Neural cell (in vitro differentiated cells): ENCODE results near the gene TNFSF11. TPM values are rescaled to one million over a fixed set of nuclear protein-coding genes. Genes with fewer than 3 reads are reported as not detected.

Experiments
- H2AFZ ChIP-seq: fragments of 200-600, 300-800 bp; sonication (generic), shearing (Covaris generic); 2 replicates; pipeline ENCODE4 v1.6.0; 2014; ENCODE audit warnings: low read depth, mild to moderate bottlenecking, antibody characterized with exemption, low read length, moderate library complexity
- H3F3A ChIP-seq: fragments of 200-600 bp; shearing (Covaris generic); 2 replicates; pipeline ENCODE4 v1.6.1; 2016; ENCODE audit warnings: mild to moderate bottlenecking, moderate library complexity, mixed read lengths, antibody characterized with exemption, low read length; ENCODE audit not compliant: insufficient read depth, poor library complexity, severe bottlenecking
- H3K27ac ChIP-seq: fragments of 200-600, 300-800 bp; sonication (generic), shearing (Covaris generic); 2 replicates; pipeline ENCODE4 v1.5.1; 2014; ENCODE audit warnings: mild to moderate bottlenecking, low read length, moderate library complexity
- H3K27me3 ChIP-seq: fragments of 300-800, 200-600 bp; sonication (generic), shearing (Covaris generic); 2 replicates; pipeline ENCODE4 v1.6.0; 2014; ENCODE audit warnings: mild to moderate bottlenecking, low read depth, low read length, moderate library complexity; ENCODE audit not compliant: insufficient read depth
- H3K36me3 ChIP-seq: fragments of 300-800, 200-600 bp; sonication (generic), shearing (Covaris generic); 2 replicates; pipeline ENCODE4 v1.5.1; 2014; ENCODE audit warnings: mild to moderate bottlenecking, antibody characterized with exemption, low read length, moderate library complexity; ENCODE audit not compliant: insufficient read depth
- H3K4me2 ChIP-seq: fragments of 300-800, 200-600 bp; sonication (generic), shearing (Covaris generic); 2 replicates; pipeline ENCODE4 v1.6.0; 2014; ENCODE audit warnings: mild to moderate bottlenecking, low read length
- H3K4me3 ChIP-seq: fragments of 300-800, 200-600 bp; sonication (generic), shearing (Covaris generic); 2 replicates; pipeline ENCODE4 v1.5.1; 2014; ENCODE audit warnings: mild to moderate bottlenecking, low read length, moderate library complexity
- H3K79me2 ChIP-seq: fragments of 200-600 bp; shearing (Covaris generic); replicated peaks from 2 replicates; pipeline ENCODE4 v1.6.0; 2014; ENCODE audit warnings: mild to moderate bottlenecking, low read length, moderate library complexity; ENCODE audit not compliant: insufficient read depth
- H3K9ac ChIP-seq: fragments of 300-800, 200-600 bp; sonication (generic), shearing (Covaris generic); 2 replicates; pipeline ENCODE4 v1.6.1; 2016; ENCODE audit warnings: mild to moderate bottlenecking, low read length, mixed read lengths
- H3K9me2 ChIP-seq: fragments of 200-600 bp; shearing (Covaris generic); 2 replicates; pipeline ENCODE4 v1.6.1; 2016; ENCODE audit warnings: mild to moderate bottlenecking, low read length, mixed read lengths; ENCODE audit not compliant: insufficient read depth
- H3K9me3 ChIP-seq: fragments of 200-600, 300-800 bp; sonication (generic), shearing (Covaris generic); 2 replicates; pipeline ENCODE4 v1.6.1; 2016; ENCODE audit warnings: mild to moderate bottlenecking, mixed run types, low read length, moderate library complexity, mixed read lengths
- H4K20me1 ChIP-seq: fragments of 200-600 bp; shearing (Covaris generic); 2 replicates; pipeline ENCODE4 v1.6.1; 2016; ENCODE audit warnings: mild to moderate bottlenecking, mixed run types; ENCODE audit not compliant: insufficient read depth
- CTCF ChIP-seq: fragments of 450-650 bp; IDR thresholded peaks from 2 replicates; pipeline ENCODE4 v1.5.1; 2014; ENCODE audit warnings: antibody characterized with exemption, mild to moderate bottlenecking, moderate library complexity; ENCODE audit not compliant: poor library complexity, severe bottlenecking
- EP300 ChIP-seq: fragments of 450-650 bp; conservative IDR thresholded peaks from 2 replicates; pipeline ENCODE4 v1.6.1; 2014; ENCODE audit warnings: antibody characterized with exemption, mild to moderate bottlenecking, moderate library complexity; ENCODE audit not compliant: poor library complexity, severe bottlenecking
- EZH2 ChIP-seq: fragments of 200-600, 300-800 bp; shearing (Covaris generic), sonication (generic); IDR thresholded peaks from 2 replicates; pipeline ENCODE4 v1.6.1; 2014; ENCODE audit warnings: antibody characterized with exemption, low read length, borderline replicate concordance, mild to moderate bottlenecking; ENCODE audit not compliant: insufficient read depth, poor library complexity, severe bottlenecking
- MXI1 ChIP-seq: fragments of 450-650 bp; conservative IDR thresholded peaks from 2 replicates; pipeline ENCODE4 v1.6.1; 2014; ENCODE audit warnings: antibody characterized with exemption, mild to moderate bottlenecking; ENCODE audit not compliant: poor library complexity, severe bottlenecking
- POLR2AphosphoS5 ChIP-seq: IDR thresholded peaks from 2 replicates; pipeline ENCODE4 v1.6.1; 2012
- RAD21 ChIP-seq: fragments of 450-650 bp; conservative IDR thresholded peaks from 2 replicates; pipeline ENCODE4 v1.6.1; 2014; ENCODE audit warnings: antibody characterized with exemption, mild to moderate bottlenecking, moderate library complexity
- REST ChIP-seq: IDR thresholded peaks from 2 replicates; pipeline ENCODE4 v1.6.1; 2012; ENCODE audit warnings: borderline replicate concordance
- SMC3 ChIP-seq: fragments of 450-650 bp; conservative IDR thresholded peaks from 2 replicates; pipeline ENCODE4 v1.6.1; 2014; ENCODE audit warnings: antibody characterized with exemption, mild to moderate bottlenecking, moderate library complexity; ENCODE audit not compliant: poor library complexity
- TAF1 ChIP-seq: IDR thresholded peaks from 2 replicates; pipeline ENCODE4 v1.6.1; 2012; ENCODE audit warnings: low read depth
- polyA plus RNA-seq: library from polyadenylated mRNA; depleted of rRNA; stranded (reverse); fragments of >200 nt; gene quantifications from 2 replicates; pipeline ENCODE4 v1.2.3, GENCODE V29; 2014

Gene TNFSF11
- polyA plus RNA-seq, 1 donor from 2014 or later = not detected

- H4K20me1 ChIP-seq = no peaks in the 10 kb centered on the region
- no peak for TF ChIP-seq EP300
- TF ChIP-seq SMC3 = no peak
- no peak for TF ChIP-seq MXI1
- TF ChIP-seq POLR2AphosphoS5 = no peak
- TF ChIP-seq EZH2 = no peak
- TF ChIP-seq CTCF = no peak
- no peak for TF ChIP-seq RAD21
- no peak for TF ChIP-seq TAF1
- TF ChIP-seq REST = no peak
- H3K9me3 ChIP-seq = no peaks in the 10 kb centered on the region
Measured at GRCh38 chr13:42611086-42611779, 37.3 kb downstream of the TNFSF11 start.

GRCh38 chr13:42612021-42612765, 38.2 kb downstream of the TNFSF11 start:
- TF ChIP-seq SMC3 (no peak), REST (no peak)
- H3K36me3 ChIP-seq = no peaks in the 10 kb centered on the region
- H3K4me3 ChIP-seq = no peak overlapping the region
- H3F3A ChIP-seq = no peaks in the 10 kb centered on the region
- no peaks in the 10 kb centered on the region for H3K9me2 ChIP-seq
- H3K79me2 ChIP-seq = no peaks in the 10 kb centered on the region
- H2AFZ ChIP-seq = no peak overlapping the region
- no peaks in the 10 kb centered on the region for H3K9me3 ChIP-seq
- H3K4me2 ChIP-seq = no peak overlapping the region
- no peak overlapping the region for H3K27ac ChIP-seq
- peaks cover 2% of the 10 kb centered on the region for H3K27me3 ChIP-seq
- H3K9ac ChIP-seq = no peak overlapping the region
- no peaks in the 10 kb centered on the region for H4K20me1 ChIP-seq

More at GRCh38 chr13:42611086-42611779, 37.3 kb downstream of the TNFSF11 start:
- no peak overlapping the region for H3K4me2 ChIP-seq
- no peak overlapping the region for H3K9ac ChIP-seq
- H3K27me3 ChIP-seq = peaks cover under 1% of the 10 kb centered on the region
- H3K9me2 ChIP-seq = no peaks in the 10 kb centered on the region
- H3K36me3 ChIP-seq = no peaks in the 10 kb centered on the region
- no peak overlapping the region for H3K27ac ChIP-seq
- H3K4me3 ChIP-seq = no peak overlapping the region
- no peak overlapping the region for H2AFZ ChIP-seq
- H3F3A ChIP-seq = no peaks in the 10 kb centered on the region
- no peaks in the 10 kb centered on the region for H3K79me2 ChIP-seq
